GM19239 (cell line): Measurements from ENCODE around the gene CCDC9B.

Source experiments
- DNase-seq: peaks from one replicate; pipeline ENCODE4 v3.0.0; 2011; ENCODE audit warnings: low spot score; ENCODE audit not compliant: insufficient read length
- FAIRE-seq: peaks from 2 replicates; lab custom pipeline; 2011; peaks lifted over from hg19 to GRCh38; lab: Jason Lieb, UNC

The CCDC9B gene

GRCh38 chr15:40346579-40347558, 6.1 kb upstream of the CCDC9B start:
- FAIRE-seq, result no peak
- DNase-seq, result no peak

- no peak for DNase-seq
- FAIRE-seq, result no peak
These were observed 5.3 kb upstream of the CCDC9B start for GRCh38 chr15:40345867-40346578.

- DNase-seq (no peak), FAIRE-seq (no peak)
These were observed 4.6 kb upstream of the CCDC9B start for GRCh38 chr15:40345225-40345866.

GRCh38 chr15:40344631-40345120, 3.9 kb upstream of the CCDC9B start:
- FAIRE-seq, result peak; percentile 78
- peak; percentile 77 for DNase-seq

GRCh38 chr15:40344217-40344616, 3.5 kb upstream of the CCDC9B start:
- FAIRE-seq, result no peak
- no peak for DNase-seq

GRCh38 chr15:40343512-40343911, 2.8 kb upstream of the CCDC9B start:
- FAIRE-seq, result no peak
- no peak for DNase-seq

GRCh38 chr15:40342416-40343320, 1.9 kb upstream of the CCDC9B start:
- DNase-seq (no peak), FAIRE-seq (no peak)

GRCh38 chr15:40340038-40340739, 550 bp downstream of the CCDC9B start:
- DNase-seq, result no peak
- FAIRE-seq, result no peak

- DNase-seq, result no peak
- no peak for FAIRE-seq
These were observed 1.2 kb downstream of the CCDC9B start for GRCh38 chr15:40339621-40339945.

GRCh38 chr15:40338921-40339620, 1.7 kb downstream of the CCDC9B start:
- DNase-seq (no peak), FAIRE-seq (no peak)

- FAIRE-seq (peak; percentile 76), DNase-seq (peak; percentile 92)
These were observed 2.6 kb downstream of the CCDC9B start for GRCh38 chr15:40338041-40338657.

GRCh38 chr15:40337597-40337996, 3.1 kb downstream of the CCDC9B start:
- DNase-seq (no peak), FAIRE-seq (no peak)

- FAIRE-seq, result peak; percentile 37
- peak; percentile 40 for DNase-seq
These were observed 4.0 kb downstream of the CCDC9B start for GRCh38 chr15:40336744-40337122.

GRCh38 chr15:40335938-40336743, 4.6 kb downstream of the CCDC9B start:
- DNase-seq, result no peak
- FAIRE-seq, result no peak

GRCh38 chr15:40334941-40335795, 5.6 kb downstream of the CCDC9B start:
- no peak for FAIRE-seq
- DNase-seq, result no peak

GRCh38 chr15:40334541-40334940, 6.2 kb downstream of the CCDC9B start:
- no peak for DNase-seq

More at GRCh38 chr15:40334541-40334940, 6.2 kb downstream of the CCDC9B start:
- FAIRE-seq, result no peak
